ENCODE results near the gene CLSTN2. TPM values are rescaled to one million over a fixed set of nuclear protein-coding genes. Genes with fewer than 3 reads are reported as not detected.

Gene CLSTN2
- total RNA-seq, 1 donor from 2014 or later = 9.7 TPM

DNA sequence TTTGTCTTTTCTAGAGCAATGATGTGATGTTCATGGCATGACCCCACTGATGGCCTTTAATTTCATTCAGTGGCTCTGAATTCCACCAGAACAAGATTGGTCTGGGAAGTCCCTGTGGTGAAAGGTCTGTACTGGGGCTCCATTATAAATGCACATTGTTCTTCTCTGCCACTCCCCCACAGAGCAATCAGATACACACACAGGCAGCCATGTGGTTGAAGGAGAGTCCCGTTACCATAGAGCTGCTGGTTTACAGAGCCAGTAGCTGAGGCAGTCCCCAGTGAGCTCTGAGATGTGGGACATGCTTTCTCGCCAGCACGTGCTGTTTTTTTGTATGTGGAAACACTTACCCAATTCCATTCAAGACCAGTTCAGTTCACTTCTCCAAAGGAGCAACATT lies 570.2 kb downstream of the CLSTN2 start:
- no peak for DNase-seq (ENCODE audit: low read depth)
- TF ChIP-seq, protein P1, sequence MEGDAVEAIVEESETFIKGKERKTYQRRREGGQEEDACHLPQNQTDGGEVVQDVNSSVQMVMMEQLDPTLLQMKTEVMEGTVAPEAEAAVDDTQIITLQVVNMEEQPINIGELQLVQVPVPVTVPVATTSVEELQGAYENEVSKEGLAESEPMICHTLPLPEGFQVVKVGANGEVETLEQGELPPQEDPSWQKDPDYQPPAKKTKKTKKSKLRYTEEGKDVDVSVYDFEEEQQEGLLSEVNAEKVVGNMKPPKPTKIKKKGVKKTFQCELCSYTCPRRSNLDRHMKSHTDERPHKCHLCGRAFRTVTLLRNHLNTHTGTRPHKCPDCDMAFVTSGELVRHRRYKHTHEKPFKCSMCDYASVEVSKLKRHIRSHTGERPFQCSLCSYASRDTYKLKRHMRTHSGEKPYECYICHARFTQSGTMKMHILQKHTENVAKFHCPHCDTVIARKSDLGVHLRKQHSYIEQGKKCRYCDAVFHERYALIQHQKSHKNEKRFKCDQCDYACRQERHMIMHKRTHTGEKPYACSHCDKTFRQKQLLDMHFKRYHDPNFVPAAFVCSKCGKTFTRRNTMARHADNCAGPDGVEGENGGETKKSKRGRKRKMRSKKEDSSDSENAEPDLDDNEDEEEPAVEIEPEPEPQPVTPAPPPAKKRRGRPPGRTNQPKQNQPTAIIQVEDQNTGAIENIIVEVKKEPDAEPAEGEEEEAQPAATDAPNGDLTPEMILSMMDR (conservative IDR thresholded peaks at IDR 0.05; ENCODE audit: low read depth, low read length) = no peak
- H3K4me3 ChIP-seq (ENCODE audit: low read depth, low read length) = no peak overlapping the region

DNA sequence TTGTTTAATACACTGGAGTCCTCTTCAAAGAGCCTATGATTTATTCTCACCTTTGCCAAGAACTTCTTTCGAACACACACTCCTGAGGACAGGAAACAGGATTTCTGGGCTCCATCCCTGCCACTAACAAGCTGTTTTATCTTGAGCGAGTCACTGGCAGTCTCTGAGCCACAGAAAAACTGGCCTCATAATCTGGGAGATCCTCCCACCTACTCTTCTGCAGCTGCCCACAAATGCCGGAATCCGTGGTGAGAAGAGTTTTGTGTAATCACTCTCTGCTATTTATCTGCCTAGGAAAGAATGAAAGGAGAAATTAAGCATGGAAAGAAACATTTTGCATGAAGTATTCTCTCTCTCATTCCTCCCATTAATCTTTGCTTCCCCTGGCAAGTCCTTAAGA lies 570.9 kb downstream of the CLSTN2 start:
- H3K4me3 ChIP-seq (ENCODE audit: low read depth, low read length) = no peak overlapping the region
- TF ChIP-seq, protein P1 (conservative IDR thresholded peaks at IDR 0.05; ENCODE audit: low read depth, low read length) = no peak

DNA sequence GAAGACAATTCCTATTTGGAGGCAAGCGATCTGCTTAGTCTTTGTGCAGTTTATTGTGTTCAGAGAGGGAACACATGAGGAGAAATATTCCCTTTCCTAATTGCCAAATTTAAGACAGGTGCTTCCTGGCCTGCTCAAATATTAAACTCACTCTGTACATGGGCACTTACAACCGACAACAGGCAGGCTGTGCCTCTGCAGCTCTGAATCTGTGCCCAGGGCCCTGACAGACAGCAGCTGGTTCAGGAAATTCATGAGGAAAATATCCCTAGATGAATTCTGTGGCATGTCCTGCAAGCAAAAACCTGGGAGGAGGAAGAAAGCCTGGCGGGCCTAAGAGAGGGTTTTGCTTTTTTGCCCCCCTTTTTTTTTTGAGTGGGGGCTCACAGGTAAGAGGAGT lies 573.6 kb downstream of the CLSTN2 start:
- no peak for DNase-seq (ENCODE audit: low read depth)
- TF ChIP-seq, protein P1 (conservative IDR thresholded peaks at IDR 0.05; ENCODE audit: low read depth, low read length) = no peak
- no peak overlapping the region for H3K4me3 ChIP-seq (ENCODE audit: low read depth, low read length)

More for the DNA sequence above, 570.9 kb downstream of the CLSTN2 start:
- no peak for DNase-seq (ENCODE audit: low read depth)

DNA sequence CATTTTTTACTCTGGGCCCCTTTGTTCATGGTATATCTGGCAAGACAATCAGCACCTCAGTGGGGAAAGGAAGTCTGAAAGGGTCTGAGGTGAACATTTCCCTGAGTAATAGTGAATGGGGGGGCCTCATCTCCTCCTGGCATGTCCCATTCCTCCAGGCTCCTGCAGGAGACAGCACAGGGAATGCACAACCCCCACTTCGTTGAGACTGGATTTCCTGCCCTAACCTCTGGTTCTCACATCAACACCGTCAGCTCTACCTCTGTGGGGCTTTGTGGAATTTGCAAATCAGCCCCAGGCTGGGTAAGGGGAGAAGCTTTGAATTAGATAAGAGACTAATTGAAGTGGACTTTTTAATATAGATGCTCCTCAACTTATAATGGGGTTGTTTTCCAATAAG lies 574.5 kb downstream of the CLSTN2 start:
- TF ChIP-seq, protein P1 (conservative IDR thresholded peaks at IDR 0.05; ENCODE audit: low read depth, low read length) = no peak
- no peak for DNase-seq (ENCODE audit: low read depth)
- no peak overlapping the region for H3K4me3 ChIP-seq (ENCODE audit: low read depth, low read length)

DNA sequence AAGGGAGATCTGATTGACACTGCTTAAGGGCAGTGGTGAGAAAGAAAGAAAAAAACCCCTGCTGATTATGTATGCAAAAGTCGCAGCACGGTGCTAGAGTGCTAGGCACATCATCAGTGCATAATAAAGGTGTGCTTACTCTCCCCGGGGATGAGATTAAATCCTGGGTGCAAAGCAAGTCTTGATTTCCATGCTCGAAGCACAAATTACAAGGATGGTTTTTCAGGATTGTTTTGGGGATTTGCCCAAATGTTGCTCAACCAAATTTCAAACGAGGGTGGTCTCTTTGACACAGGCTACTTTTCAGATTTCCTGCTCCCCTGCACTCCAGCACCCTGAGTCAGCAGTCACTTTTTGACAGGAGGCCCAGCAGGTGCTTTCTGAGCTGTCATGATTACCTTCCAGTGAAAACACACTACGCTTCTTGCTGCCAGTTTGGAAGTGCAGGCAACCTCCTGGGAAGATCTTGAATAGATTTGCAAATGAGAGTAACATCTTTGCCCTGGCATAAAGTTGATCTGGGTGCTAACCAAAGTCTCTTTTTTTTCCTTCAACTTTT lies 575.4 kb downstream of the CLSTN2 start:
- DNase-seq (ENCODE audit: low read depth) = no peak
- TF ChIP-seq, protein P1 (conservative IDR thresholded peaks at IDR 0.05; ENCODE audit: low read depth, low read length) = no peak
- H3K4me3 ChIP-seq (ENCODE audit: low read depth, low read length) = no peak overlapping the region

DNA sequence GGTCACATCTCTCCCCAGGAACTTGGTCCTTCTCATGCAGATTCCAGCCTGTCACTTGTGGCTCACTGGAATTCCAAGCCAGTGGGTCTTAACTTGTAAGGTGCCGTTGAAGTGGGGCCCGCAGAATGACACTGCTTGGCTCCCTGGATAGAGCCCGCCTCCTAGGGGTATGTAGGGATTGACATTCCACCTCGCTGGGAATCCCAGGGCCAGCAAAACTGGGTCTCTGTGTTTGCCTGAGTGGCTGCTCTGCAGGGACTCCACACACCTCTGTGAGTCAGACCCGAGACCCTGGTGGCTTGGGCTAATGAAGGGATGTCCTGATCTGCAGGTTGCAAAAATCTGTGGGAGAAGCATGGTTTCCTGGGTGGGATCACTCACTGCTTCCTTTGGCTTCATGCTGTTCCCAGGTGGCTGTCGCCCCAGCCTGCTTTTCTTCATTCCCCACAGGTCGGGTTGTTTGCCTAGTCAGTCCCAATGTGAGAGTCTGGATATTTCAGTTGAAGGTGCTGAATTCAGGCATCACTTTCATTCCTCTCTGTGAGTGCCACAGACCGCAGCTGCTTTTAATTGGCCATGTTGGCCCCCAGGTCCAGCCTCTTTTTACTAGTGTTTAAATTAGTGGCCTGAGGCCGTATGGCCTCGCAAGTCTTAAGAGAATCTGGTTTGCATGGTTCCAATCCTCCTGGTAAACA lies 586.9 kb downstream of the CLSTN2 start:
- TF ChIP-seq, protein P1 (conservative IDR thresholded peaks at IDR 0.05; ENCODE audit: low read depth, low read length) = no peak
- no peak for DNase-seq (ENCODE audit: low read depth)
- H3K4me3 ChIP-seq (ENCODE audit: low read depth, low read length) = no peak overlapping the region
